Measurements from ENCODE around the gene PPP1R36. TPM values are rescaled to one million over a fixed set of nuclear protein-coding genes. Genes with fewer than 3 reads are reported as not detected.

Gene PPP1R36
- total RNA-seq, 1 experiment from 2014 or later, result 0.50 TPM

GRCh38 chr14:64522591-64523355, 27.0 kb upstream of the PPP1R36 start:
- Histone ChIP-seq H3K4me1 (ENCODE audit: insufficient read depth, low read length) (no peaks in the 10 kb centered on the region), H3T11ph (ENCODE audit: low read length) (no peak overlapping the region), H3K18ac (ENCODE audit: insufficient read length, low read depth, low read length) (no peak overlapping the region), H3K27ac (ENCODE audit: insufficient read length, low read depth, low read length) (no peak overlapping the region), H2BK15ac (ENCODE audit: low read depth, low read length) (no peak overlapping the region), H3K9me3 (ENCODE audit: control insufficient read depth, low read depth, low read length) (no peaks in the 10 kb centered on the region), H2AFZ (ENCODE audit: low read length) (no peak overlapping the region), H2BK120ac (ENCODE audit: low read depth, low read length, poor library complexity, severe bottlenecking) (no peak overlapping the region), H3K23me2 (ENCODE audit: insufficient read length, low read depth, low read length, poor library complexity, severe bottlenecking) (no peaks in the 10 kb centered on the region), H2BK5ac (ENCODE audit: insufficient read length, low read length) (no peak overlapping the region), H3K4me2 (ENCODE audit: insufficient read depth, insufficient read length, low read length) (no peak overlapping the region), H2BK12ac (ENCODE audit: insufficient read length, low read depth, low read length) (no peak overlapping the region), H3K79me1 (ENCODE audit: insufficient read depth, low read depth, low read length, poor library complexity, severe bottlenecking) (peaks cover 3% of the 10 kb centered on the region), H4K5ac (ENCODE audit: insufficient read length, low read depth, low read length) (no peak overlapping the region), H3K79me2 (ENCODE audit: insufficient read depth, low read length) (0 out of 2 replicates have a peak, but pooled peaks cover 1% of the 10 kb centered on the region), H4K20me1 (ENCODE audit: control insufficient read depth, insufficient read depth, insufficient read length) (no peaks in the 10 kb centered on the region), H4K8ac (replicated peaks; ENCODE audit: insufficient read length, low read depth, low read length) (no peak overlapping the region), H3K23ac (ENCODE audit: insufficient read length, low read depth, low read length) (no peak overlapping the region), H3K27me3 (ENCODE audit: insufficient read depth, low read length) (no peaks in the 10 kb centered on the region), H3K14ac (ENCODE audit: insufficient read depth, low read length) (no peak overlapping the region), H2BK20ac (ENCODE audit: low read depth, low read length, poor library complexity, severe bottlenecking) (no peak overlapping the region), H4K91ac (ENCODE audit: insufficient read length, low read depth, low read length) (no peak overlapping the region), H2AK5ac (ENCODE audit: insufficient read length, low read length) (no peak overlapping the region), H3K56ac (ENCODE audit: insufficient read length, low read depth, low read length) (no peak overlapping the region), H3K4ac (ENCODE audit: low read depth, low read length) (no peak overlapping the region), H3K9ac (ENCODE audit: extremely low read depth, insufficient read length, low read length) (no peak overlapping the region)
- DNase-seq, result no peak
- Mint-ChIP-seq H3K36me3 (ENCODE audit: insufficient read depth in 1 of 3, low read depth in 3 of 3) (peaks cover 0 to 6% (median 0%) of the 10 kb centered on the region in 3 experiments; a peak in 4 of 7 replicates), H3K9me3 (no peaks in the 10 kb centered on the region), H3K4me3 (no peak overlapping the region), H3K27ac (no peak overlapping the region), H3K4me1 (no peaks in the 10 kb centered on the region), H3K27me3 (ENCODE audit: low read depth) (no peaks in the 10 kb centered on the region)
- TF ChIP-seq CTCF (conservative IDR thresholded peaks at IDR 0.05), result no peak
- no CpG with 5 or more reads among the region's 9 CpGs for WGBS (ENCODE audit: extremely low coverage, insufficient read length, low lambda C conversion rate)

Measured in H9 (cell line).